Epithelial cell of proximal tubule (primary cell): Measurements from ENCODE around the gene SLC22A16. TPM values are rescaled to one million over a fixed set of nuclear protein-coding genes. Genes with fewer than 3 reads are reported as not detected.
"Not testable (repeated sequence)": the region's sequence is repeated elsewhere in the genome, so short reads cannot be mapped to it uniquely, and the experiment has no call there.

ENCODE experiments used
- DNase-seq: peaks from one replicate; pipeline ENCODE4 v3.0.0-alpha.2; 2011; ENCODE audit warnings: low read depth
- H3K4me3 ChIP-seq: 2 replicates; pipeline ENCODE4 v1.5.1; 2011; ENCODE audit warnings: low read depth, mild to moderate bottlenecking, low read length
- CTCF ChIP-seq: conservative IDR thresholded peaks from 2 replicates; pipeline ENCODE4 v1.5.1; 2012; ENCODE audit warnings: low read depth, mild to moderate bottlenecking, low read length
- total RNA-seq: library from RNA; depleted of rRNA; stranded (reverse); fragments of >200 nt; gene quantifications from 2 replicates; pipeline ENCODE4 v1.2.3, GENCODE V29; 2015

The SLC22A16 gene
- total RNA-seq, 1 donor from 2014 or later, result not detected

GRCh38 chr6:110509617-110510241, 33.3 kb upstream of the SLC22A16 start:
- peak; percentile 48 for DNase-seq
- TF ChIP-seq CTCF, result no peak
- H3K4me3 ChIP-seq, result no peak overlapping the region

GRCh38 chr6:110504891-110505290, 28.5 kb upstream of the SLC22A16 start:
- DNase-seq, H3K4me3 ChIP-seq: not testable (repeated sequence)

- no peak overlapping the region for H3K4me3 ChIP-seq
- TF ChIP-seq CTCF, result no peak
- no peak for DNase-seq
Observed at GRCh38 chr6:110495949-110496348, 19.5 kb upstream of the SLC22A16 start.

GRCh38 chr6:110493253-110493800, 16.9 kb upstream of the SLC22A16 start:
- H3K4me3 ChIP-seq, result no peak overlapping the region
- DNase-seq, result no peak
- TF ChIP-seq CTCF, result no peak

GRCh38 chr6:110492584-110492983, 16.2 kb upstream of the SLC22A16 start:
- no peak for DNase-seq
- no peak for TF ChIP-seq CTCF
- no peak overlapping the region for H3K4me3 ChIP-seq

GRCh38 chr6:110491644-110492317, 15.4 kb upstream of the SLC22A16 start:
- DNase-seq, result no peak
- TF ChIP-seq CTCF, result no peak
- H3K4me3 ChIP-seq, result no peak overlapping the region

- no peak for DNase-seq
- no peak overlapping the region for H3K4me3 ChIP-seq
- TF ChIP-seq CTCF, result no peak
Observed at GRCh38 chr6:110491299-110491643, 14.9 kb upstream of the SLC22A16 start.
